Occipital lobe (tissue), 2 donors: ENCODE measurements around the gene PHLPP1. TPM values are rescaled to one million over a fixed set of nuclear protein-coding genes. Genes with fewer than 3 reads are reported as not detected.

Source experiments
- DNase-seq: peaks from one replicate; lab custom pipeline; 2025; lab: John Stamatoyannopoulos, UW
- total RNA-seq: library from RNA; depleted of rRNA; stranded (reverse); fragments of >200 nt; gene quantifications from one replicate; pipeline ENCODE4 v1.2.3, GENCODE V29; 2014

PHLPP1 gene
- total RNA-seq, 1 donor from 2014 or later = 22.6 TPM

DNA sequence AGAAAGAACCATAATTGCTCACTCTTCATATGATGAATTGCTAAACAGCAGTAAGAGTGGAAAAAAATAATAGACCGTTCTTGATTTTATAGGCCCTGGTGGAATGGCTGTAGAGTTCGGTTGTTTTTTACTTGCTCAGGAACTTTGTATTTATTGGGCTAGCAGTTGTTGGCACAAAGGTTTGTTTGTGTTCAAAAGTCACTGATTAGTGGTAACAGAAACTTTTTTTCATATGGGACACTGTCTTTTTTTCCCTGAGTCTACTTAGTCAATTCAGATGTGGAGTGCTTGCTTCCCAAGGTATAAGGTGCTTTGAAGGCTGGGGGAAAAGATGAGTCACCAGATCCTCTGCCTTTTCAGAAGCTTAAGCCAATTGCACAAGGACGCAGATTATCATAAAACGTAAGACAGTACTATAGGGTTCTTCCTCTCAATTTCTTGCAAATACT is 25.8 kb downstream of the PHLPP1 start:
- DNase-seq = no peak

DNA sequence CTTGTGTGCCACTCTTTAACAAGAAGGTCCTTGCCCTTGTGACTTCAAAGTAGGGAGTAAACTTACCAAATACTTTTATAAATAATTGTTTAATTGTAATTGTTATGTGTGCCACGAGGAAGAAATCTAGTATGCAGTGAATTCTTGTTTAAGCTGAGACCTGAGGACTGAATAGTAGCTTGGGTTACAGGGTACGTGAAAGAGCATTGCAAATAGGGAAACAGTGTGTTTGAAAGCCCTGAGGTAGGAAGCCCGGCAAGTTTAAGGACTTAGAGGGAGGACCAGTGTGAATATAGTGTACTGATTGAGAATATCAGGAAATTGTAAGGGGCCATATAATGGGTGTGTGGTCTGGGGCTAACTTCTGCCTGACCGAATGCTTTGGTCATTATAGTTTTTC is 26.2 kb downstream of the PHLPP1 start:
- no peak for DNase-seq

DNA sequence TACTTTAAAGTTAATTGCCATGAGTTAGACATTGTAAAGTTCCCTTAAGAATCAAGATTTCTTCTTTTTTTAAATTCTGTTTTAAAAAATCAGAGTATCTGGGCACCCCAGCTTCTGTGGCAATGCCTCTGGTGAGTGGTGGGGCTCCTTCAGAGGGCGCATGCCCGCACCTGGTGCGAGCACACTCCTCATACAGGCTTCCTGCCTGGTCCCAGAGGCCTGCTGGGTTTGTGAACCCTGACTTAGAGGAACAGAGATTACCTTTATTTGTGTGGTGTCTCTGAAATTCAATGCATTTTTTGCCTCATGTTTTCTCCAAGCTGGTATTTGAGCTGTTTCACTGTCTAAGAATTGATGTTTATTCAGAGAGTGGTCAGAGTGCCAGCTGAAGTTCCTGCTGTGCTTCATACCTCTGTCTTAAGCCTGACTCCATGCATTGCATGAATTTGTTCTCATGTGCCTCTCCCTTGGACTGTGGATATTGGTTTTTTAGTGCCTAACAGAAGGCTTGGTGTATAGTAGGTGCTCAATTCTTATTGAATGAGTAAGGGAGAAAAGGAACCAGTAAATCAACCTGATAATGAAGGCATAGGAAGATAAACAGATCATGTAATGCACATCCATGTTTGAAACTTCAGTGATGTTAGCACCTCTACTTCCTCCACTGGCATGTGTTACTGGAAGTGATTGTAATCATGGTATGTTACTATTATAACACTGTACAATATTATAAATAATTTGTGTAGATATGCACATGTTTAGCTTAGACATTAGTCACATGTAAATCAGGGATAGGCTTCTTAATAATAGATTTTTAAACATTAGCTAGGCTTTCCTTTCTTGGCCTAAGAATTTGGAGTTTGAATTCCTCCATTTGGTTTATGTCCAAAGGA is 29.0 kb downstream of the PHLPP1 start:
- DNase-seq = no peak

DNA sequence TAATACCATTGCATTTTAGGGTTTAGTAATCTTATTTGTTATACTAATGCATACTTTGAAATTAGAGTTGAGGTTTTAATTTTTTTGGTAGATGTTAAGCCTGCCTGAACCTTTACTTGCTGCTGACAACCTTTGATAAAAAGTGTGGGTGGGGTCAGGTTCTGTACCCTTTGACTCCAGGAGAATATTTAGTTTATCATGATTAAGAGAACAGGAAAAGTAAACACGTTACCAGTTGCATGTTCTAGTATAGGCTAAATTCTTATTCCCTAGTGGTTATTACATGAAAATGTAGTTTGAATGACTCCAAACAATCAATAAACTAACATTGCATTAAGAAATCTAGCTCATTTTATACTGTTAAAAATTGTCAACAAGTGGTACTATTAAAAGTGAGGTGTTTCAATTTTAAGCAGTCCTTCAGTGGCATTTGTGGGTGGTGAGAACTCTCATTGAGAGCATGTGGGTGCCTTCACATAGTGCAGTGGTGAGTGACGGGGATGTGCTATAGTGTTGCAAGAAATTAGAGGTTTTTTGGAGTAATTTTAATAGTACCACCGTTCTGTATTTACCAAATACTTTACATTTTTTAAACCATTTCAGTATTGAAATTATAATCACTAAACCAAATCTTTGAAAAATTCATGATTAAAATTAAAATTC is 29.9 kb downstream of the PHLPP1 start:
- DNase-seq = no peak

DNA sequence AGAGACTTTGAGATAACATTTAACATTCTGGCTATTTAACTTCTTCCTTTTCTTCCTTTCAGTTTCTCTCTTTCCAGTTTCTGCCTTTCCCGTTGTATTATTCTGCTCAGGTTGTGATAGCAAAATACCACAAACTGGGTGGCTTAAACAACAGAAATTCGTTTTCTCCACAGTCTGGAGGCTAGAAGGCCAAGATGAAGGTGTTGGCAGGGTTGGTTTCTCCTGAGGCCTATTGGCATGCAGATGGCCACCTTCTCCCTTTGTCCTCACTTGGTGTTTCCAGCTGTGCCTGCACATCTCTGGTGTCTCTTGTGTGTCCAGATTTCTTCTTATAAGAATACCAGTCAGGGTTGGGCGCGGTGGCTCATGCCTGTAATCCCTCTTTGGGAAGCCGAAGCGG is 34.0 kb downstream of the PHLPP1 start:
- no peak for DNase-seq

DNA sequence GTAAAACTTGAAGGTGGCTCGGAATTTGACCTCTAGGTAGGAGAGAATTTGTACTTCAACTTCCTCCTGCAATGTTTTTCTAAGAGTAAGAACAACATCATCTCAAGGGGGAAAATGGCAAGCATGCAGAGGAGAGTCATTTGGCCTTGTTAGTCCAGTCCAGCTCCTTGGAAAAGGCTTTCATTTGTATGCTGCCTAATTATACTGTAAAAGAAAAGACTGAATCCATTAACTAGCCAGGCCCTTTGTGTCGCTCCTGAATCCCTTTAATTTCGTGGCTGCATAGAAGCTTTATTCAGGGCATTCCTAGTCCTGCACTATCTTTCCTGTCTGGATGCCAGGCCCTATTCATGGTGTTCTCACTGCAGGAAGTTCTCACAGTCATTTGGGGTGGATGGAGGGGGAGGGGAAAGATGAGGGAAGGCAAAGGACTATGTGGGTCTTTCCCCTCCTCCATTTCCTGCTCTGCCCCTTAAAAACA is 36.0 kb downstream of the PHLPP1 start:
- DNase-seq = peak; percentile 14

DNA sequence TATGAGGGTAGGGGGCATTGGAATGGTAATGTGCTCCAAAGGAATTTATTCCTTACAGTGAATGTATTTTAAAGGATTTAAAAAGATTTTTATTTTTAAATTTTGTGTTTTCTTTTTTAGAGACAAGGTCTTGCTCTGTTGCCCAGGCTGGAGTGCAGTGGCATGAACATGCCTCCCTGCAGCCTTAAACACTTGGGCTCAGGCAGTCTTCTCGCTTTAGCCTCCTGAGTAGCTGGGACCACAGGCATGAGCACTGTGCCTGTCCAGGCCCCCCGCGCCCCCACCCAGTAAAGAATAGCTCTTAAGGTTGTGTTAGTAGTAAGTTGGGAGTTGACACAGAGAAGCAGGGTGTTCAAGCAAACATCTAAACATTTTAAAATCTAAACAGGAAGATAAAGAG is 36.6 kb downstream of the PHLPP1 start:
- no peak for DNase-seq

DNA sequence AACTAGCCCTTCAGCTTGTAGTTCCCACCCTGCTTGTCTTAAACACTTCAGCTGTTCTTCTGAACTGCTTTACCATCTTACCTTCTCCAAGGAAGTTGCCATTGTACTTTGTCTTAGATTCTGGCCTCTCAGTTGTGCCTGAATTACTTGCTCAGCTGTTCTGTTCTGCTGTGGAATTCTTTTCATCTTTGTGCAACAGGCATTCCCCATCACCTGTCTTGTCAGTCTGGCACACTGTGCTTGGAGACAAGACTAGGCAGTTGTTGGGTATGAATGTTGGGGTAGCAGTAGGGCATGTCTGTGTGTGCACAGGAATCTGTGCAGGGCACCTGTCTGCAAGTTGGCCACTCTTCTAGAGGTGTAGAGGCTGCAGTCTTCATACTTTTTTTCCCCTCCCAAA is 38.7 kb downstream of the PHLPP1 start:
- no peak for DNase-seq

DNA sequence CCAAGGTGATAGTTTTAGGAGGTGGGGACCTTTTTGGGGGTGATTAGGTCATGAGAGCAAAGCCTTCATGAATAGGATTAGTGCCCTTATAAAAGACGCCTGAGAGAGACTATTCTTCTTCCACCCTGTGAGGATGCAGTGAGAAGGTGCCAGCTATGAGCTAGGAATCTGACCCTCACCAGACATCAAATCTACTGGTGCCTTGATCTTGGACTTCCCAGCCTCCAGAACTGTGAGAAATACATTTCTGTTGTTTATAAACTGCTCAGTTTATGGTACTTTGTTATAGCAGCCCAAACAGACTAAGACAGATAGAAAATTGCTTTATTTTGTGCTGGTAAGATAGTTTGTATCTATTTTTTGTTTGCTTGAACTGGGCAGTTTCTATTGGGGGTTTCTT is 40.1 kb downstream of the PHLPP1 start:
- DNase-seq = no peak

DNA sequence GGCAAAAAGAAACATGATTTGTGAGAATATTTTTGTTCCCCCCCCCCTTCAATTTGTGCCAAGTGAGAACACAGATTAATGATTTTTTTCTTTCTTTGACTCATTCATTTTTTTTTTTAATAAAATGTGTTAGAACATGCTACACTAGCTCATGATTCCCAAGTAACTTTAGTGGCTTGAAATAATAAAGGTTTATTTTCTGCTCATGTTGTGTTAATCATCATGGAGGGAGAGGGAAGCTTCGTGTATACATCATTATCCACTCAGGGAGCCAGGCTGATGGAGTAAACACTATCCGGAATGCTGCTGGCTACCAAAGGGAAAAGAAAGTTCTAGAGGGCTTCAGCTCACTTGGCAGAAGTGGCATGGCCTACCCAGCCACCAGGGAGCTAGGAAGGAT is 40.6 kb downstream of the PHLPP1 start:
- DNase-seq = no peak

DNA sequence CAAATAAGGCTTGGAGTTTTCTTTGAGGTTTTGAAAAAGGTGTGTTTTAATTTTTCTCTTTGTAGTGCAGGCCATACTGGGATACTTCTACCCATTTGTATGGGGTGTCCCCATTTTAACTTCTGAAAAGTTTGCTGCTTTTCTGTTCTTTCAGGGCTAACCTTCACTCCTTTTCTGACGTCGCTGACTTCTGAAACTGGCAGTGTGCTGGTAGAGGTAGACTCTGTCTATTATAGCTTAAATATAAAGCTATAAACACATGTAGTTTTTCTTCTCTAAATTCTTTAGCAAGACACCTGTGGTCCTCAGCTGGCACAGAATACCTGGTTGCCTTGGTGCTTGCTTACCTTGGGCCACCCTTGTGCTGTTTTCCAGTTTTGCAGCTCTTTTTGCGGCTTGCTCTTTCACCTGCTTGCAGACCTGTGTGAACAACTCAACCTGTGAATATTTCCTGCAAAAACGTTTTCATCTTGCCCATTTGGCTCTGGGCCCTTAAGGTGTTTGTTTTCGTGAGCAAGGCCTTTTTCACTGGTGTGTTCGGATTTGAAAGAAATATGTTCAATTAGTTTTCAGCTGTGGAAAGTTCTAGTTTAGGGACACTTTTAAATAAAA is 42.2 kb downstream of the PHLPP1 start:
- no peak for DNase-seq

DNA sequence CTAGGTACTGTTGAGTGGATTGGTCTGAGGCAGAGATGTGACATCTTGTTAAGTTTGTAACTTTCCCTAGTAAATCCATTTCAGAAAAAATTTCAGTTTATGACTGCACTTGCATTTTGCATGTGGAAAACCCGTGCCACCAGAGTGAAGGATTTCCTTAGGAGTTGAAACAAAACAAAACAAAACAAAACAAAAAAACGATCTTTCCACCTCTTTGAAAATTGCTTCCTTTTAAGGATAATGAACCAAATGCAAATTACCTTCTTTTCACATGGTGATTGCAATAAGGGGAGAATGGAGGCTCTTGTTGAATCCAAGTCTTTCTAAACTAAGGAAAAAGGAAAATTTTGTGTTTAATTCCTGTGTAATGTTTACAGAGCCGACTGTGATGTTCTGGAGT is 43.2 kb downstream of the PHLPP1 start:
- no peak for DNase-seq

DNA sequence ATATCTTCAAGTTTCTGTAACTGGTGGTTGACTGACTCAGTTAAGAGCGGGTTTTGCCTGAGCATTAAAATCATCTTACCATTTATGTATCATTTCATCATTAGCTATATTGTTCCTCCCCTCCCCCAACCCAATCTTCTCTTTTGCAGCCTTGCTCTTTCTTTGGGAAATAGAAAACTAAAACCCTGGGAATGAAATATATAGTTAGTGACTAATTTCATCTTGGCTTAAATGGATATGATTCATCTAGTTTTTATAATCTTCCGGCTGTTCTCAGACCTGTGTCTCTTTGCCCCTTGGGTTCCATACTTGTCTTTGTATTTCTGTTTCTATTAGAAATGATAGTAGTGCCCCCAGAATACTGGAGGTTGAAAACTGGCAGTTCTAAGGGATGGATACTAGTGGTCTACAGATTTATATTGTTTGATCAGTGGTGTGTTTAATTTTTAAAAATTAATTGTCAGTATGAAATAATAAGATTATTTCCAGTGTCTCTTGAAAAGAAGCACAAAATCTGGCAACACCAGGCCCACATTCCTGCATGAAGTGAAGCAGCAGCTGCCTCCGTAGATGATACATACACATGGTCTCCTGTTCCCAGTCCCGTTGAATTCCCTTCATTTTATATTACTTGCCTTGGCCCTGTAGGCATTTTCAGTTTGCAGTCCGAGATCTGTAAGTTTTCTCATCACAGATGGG is 44.5 kb downstream of the PHLPP1 start:
- DNase-seq = no peak

DNA sequence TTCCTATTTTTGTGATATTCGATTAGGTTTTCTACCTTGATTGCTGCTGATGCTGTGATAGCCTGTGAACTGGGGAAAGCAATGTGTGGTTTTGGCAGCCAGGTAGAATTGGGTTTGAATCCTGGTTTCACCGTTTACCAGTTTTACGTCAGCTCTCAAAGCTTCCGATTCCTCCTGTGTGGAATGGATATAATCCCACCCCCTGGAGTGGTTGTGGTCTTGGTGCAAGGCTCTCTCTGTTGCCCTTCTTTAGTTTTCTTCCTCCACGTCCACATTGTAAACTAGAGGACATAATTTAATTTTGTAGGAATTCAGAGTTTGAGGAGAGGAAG is 45.0 kb downstream of the PHLPP1 start:
- no peak for DNase-seq

DNA sequence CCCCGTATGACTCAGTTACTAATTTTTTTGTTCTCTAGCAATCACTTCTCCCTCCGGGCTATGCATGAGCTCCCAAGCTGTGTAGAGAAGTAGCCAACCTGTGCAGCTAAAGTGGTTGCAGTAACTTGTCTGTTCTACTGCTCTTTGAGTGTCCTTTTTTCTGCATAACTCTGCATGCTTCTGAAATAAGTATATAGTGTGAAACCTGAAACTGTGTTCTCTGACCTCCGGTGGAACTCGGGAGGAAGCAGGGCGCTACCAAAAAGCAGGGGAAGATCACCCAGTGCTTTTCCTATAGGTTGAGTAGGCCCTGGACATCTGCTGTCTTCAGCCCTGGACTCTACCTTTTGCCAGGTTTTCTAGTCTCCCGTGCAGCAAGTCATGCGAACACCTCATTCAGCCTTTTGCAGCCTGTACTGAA is 47.8 kb downstream of the PHLPP1 start:
- DNase-seq = no peak

DNA sequence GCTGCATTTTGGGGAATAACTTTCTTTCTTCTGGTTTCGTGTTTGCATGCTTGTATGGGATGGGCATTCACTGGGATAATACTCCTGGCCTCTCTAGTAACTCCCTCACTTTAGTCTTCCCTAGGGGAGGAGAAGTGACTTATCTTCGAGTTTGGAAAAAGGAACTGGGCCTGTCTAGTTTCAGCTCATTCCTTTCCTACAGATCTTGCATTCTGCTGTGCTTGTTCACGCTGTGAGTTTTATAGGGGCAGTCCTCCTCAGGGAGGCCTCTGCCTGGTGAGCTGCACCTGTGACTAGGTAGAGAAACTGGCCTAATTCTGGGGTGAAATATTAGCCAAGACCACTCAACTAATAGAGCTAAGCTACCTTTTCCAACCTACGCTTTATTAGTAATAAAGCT is 50.9 kb downstream of the PHLPP1 start:
- DNase-seq = no peak

DNA sequence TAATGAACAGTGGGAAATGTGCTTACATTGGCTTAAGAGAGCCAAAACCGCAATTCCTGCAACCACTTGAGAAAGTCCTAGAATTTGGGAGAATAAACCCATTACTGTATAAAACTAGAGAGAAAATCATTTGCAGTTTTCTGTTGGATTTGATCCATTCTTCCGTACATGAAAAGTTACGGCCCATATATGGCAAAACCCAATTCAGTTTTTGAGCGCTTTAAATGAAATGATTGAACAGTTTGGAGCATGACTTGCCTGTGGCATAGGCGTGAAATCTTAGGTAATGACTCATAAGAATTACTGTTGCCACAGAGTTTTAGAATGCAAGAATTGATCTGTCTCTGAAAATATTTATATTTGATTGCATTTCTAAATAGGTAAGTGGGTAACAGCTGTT is 52.0 kb downstream of the PHLPP1 start:
- DNase-seq = no peak

DNA sequence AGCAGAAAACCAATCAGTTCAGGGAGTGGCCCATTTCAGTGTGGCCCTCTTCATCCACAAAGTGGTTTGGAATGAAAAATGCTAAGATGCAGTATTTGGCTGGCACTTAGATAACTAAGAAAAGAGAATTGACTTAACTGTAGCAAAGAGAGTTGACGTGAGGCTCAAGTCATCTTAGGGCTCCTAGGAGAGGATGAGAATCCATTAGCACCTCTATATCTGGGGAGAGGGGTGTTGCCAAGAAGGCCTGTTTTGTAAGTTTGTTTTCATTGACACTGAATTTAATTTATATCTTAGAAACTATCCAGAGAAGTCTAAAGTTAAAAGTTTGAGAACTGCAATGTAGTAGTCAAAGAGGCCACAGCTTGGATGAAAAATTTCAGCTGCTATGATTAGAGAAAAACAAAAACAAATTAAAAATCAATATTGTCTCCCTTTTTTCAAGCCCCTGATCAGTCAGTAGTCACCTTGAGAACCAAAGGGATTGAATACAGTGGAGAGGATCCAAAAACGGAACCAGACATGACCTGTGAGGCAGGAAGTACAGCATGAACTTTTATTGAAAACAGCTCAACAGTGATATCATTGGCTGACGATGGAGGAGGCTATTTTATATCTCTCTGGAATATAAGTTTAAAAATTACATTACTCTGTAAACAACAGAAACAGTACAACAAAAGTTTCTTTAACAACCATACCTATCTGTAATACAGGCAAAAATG is 52.7 kb downstream of the PHLPP1 start:
- no peak for DNase-seq

DNA sequence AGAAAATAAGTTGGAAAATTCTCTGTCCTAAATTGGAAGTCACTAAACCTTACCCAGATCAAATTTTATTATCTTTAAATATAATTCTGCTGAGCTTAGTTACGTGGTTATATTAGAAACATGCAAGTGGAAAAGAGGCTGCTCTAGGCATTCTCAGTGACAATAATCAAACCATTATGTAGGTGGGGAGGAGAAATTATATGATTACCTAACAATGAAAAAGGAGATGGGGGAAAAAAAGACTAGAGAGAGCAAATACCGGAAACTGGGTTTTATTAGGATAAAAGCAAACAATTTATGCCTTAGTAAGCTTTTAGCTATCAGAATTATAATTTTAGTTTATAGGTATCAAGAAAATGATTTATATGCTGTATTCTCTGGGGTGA is 53.2 kb downstream of the PHLPP1 start:
- no peak for DNase-seq

DNA sequence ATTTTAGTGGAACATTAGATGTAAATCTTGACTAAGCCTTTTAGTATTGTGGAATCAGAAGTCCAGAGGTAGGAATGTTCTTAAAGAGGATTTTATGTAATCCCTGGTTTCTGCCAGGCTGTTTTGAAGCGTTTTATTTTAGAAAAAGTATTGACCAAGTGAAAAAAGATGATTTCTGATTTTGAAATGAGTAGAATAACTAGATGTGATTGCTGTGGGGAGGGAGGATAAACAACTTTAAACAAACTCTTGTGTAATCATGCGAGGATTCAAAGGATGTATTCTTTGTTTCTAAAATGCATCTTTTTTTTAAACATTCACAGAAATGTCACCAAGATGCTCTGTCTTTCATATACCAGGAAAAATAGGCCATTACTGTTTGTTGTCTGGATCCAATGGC is 53.9 kb downstream of the PHLPP1 start:
- no peak for DNase-seq
